Measurements from ENCODE around the gene ARHGEF26. TPM values are rescaled to one million over a fixed set of nuclear protein-coding genes. Genes with fewer than 3 reads are reported as not detected.

ARHGEF26 gene
- total RNA-seq, 4 donors from 2014 or later = 18.5 to 45.2 (median 26.3) TPM

DNA sequence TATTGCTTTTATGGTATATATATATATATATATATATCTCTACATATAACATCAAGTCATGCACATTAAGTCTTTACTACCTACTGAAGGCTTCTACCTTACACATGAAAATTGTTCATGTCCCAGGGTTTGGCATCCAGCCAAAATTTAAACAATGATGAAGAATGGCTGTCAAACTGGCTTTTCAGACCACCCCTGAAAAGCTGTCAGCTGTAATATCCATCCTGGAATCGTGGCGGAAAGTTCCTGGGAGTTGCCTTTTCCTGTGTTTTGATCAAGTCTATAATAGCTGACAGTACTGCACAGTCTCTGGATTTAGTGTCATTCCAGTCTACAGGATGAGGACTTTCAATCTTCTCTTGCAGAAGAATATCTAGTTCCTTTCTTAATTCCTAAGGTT is 154.8 kb downstream of the ARHGEF26 start:
- TF ChIP-seq, protein P1, sequence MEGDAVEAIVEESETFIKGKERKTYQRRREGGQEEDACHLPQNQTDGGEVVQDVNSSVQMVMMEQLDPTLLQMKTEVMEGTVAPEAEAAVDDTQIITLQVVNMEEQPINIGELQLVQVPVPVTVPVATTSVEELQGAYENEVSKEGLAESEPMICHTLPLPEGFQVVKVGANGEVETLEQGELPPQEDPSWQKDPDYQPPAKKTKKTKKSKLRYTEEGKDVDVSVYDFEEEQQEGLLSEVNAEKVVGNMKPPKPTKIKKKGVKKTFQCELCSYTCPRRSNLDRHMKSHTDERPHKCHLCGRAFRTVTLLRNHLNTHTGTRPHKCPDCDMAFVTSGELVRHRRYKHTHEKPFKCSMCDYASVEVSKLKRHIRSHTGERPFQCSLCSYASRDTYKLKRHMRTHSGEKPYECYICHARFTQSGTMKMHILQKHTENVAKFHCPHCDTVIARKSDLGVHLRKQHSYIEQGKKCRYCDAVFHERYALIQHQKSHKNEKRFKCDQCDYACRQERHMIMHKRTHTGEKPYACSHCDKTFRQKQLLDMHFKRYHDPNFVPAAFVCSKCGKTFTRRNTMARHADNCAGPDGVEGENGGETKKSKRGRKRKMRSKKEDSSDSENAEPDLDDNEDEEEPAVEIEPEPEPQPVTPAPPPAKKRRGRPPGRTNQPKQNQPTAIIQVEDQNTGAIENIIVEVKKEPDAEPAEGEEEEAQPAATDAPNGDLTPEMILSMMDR (IDR thresholded peaks at IDR 0.05; ENCODE audit: low read depth) = no peak

DNA sequence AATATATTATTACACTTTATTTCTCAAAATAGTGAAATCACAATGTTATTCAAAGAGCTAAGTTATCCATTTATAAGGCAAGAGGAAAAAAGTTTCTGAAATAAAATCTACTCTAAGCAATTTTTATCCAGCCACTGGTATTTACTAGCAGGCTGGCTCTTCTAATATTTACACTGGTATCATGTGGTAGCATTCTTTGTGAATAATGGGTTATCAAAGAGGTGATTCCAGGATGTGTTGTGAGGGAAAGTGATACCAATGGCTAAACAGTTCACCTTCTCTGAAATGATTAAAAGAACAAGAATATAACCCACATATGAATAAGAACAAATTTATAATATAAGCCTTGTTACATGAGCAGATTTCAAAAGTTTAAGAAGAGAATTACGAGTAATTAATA is 159.0 kb downstream of the ARHGEF26 start:
- TF ChIP-seq, protein P1 (IDR thresholded peaks at IDR 0.05; ENCODE audit: low read depth) = no peak

DNA sequence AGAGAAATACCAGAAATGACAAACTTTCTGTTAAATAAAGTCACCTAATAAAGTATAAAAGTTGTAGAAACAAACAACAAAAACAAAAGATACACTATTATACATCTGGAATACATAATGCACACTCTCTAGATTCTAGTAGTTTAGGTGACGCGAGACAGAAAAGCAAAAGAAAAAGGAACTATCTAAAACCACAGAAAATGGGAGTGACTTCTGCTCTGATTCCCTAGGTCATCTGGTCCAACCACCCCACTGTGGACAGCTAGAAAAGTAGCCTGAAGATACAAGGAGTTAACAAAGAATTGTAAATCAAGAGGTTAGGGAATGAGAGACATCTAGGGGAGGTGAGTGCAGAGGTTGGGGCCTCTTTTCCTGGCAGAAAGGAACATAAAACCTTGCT is 164.0 kb downstream of the ARHGEF26 start:
- TF ChIP-seq, protein P1 (IDR thresholded peaks at IDR 0.05; ENCODE audit: low read depth) = no peak

DNA sequence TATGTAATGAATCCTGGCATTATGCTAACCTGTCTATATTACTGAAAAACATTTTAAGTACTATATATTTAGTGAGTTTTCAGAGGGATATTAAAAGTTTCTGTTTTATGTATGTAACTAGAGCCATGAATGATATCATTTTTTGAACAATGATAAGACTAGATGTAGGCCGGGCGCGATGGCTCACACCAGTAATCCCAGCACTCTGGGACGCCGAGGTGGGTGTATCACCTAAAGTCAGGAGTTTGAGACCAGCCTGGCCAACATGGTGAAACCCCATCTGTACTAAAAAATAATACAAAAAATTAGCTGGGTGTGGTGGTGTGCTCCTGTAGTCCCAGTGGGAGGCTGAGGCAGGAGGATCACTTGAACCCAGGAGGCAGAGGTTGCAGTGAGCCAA is 169.0 kb downstream of the ARHGEF26 start:
- TF ChIP-seq, protein P1 (IDR thresholded peaks at IDR 0.05; ENCODE audit: low read depth) = no peak

DNA sequence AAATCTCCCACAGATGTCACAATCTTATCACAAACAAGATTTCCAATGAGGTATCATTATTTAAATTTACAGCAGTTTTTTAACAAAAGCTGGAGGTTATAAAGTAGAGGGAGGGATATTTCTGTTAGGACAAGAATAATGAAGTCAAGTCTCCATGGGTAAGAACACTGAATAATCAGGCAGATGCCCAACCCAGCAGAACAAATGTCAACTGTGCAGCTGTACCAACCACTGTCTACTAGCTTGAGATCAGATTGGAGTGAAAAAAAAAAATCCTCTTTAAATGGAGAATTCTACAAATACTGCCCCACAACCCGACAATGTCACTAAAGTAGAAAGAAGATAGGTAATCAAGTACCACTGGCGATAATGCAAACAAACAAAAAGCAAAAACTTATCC is 172.8 kb downstream of the ARHGEF26 start:
- TF ChIP-seq, protein P1 (IDR thresholded peaks at IDR 0.05; ENCODE audit: low read depth) = no peak

DNA sequence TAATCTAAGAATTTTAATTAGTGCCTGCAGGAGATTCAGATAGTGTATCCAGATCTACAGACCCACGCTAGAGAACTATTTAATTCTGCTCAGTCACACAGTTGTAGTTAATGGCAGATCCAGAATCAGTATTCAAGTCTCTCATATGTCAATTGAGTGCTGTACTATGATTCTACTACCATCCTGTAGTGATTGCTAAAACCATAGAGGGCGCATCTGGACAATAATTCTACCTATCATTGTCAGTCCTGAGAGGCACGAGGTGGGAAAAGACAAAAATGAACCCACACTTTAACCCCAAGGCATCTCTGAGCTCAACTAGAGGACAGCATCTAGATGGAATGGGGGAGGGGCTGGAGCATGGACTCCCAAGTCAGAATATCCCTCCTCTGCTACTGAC is 180.4 kb downstream of the ARHGEF26 start:
- TF ChIP-seq, protein P1 (IDR thresholded peaks at IDR 0.05; ENCODE audit: low read depth) = no peak

DNA sequence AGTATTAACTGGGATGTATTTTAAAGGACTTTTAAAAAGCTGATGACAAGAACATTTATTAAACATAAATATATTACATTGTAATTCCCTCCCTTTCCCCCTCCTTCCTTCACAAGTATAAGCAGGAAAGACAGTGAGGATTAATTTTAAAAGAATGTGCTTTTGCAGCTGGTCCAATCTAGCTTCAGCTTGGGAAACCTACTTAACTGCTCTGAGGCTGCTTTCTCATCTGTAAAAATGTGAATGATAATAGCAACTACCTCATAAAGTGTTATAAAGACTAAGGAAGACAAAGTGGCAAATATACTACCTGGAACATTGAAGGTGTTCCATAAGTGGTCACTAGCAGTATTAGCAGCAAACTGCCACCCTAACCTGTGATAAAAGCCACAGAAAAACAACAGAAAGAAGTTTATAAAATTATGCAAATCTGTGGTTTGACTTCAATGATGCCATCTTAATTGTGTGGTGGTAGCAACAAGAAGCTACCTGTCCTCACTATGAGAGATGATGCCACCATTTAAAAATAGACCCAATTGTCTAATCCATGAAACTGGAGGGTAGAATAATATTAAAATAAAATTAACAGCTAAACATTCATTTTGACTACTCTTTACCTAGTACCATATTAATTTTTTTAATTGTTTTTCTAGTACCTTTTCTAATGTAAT is 183.1 kb downstream of the ARHGEF26 start:
- TF ChIP-seq, protein P1 (IDR thresholded peaks at IDR 0.05; ENCODE audit: low read depth) = no peak

Measured in subcutaneous adipose tissue (tissue), 4 donors.